ENCODE data around the gene TFPI.

TFPI gene

DNA sequence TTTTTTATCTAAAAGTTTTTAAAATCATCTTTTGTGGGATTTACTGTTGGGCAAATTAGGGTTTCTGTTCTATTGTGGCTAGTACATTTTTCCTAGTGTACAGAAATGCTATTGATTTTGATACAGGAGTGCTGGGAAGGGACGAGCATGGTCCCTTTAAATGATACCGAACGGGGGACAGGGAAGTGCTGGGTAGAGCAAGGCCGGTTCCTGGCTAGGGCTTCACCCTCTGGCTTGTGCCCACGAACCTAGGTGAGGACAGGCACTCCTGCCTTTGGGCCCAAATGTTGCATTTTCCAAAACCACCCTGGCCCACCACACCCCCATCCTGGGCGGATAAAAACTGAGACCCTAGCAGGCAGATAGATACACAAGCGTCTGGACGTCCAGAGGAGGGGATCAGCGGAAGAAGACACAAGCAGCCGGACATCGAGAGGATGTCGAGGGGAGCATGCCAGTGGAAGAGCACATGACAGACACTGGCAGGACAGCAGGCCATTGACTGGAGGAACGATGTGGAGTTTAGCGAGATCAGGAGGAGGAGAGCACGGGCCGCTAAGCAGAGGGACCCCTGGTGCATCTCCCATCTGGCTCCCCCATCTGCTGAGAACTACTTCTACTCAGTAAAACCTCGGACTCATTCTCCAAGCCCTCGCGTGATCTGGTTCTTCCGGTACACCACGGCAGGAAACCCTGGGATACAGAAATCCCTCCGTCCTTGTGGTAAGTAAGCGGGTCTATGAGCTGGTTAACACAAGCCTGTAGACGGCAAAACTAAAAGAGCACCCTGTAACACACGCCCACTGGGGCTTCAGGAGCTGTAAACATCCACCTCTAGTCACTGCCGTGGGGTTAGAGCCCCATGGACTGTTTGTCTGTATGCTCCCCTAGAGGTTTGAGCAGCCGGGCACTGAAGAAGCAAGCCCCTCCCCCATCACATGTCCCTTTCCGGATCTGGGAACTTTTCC lies 92.7 kb downstream of the TFPI start:
- no peak for DNase-seq

DNA sequence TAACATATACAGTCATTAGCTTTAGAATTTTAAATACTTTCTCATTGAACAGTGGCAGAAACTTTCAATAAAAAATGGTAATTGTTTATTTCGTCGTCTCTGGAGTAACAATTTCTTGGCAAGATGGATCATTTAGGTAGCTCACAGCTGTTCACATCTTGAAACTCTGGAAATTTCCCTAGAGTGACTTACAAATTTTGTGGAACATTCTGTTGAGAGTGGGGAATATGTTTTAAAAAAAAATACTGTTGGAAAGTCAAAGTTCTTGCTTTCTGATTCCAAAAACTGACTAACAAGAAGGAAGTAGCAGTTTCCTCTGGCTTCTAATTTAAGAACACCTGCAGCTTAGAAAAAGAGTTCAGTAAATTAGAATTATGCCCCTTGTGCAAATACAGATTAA lies 95.0 kb downstream of the TFPI start:
- no peak for DNase-seq

DNA sequence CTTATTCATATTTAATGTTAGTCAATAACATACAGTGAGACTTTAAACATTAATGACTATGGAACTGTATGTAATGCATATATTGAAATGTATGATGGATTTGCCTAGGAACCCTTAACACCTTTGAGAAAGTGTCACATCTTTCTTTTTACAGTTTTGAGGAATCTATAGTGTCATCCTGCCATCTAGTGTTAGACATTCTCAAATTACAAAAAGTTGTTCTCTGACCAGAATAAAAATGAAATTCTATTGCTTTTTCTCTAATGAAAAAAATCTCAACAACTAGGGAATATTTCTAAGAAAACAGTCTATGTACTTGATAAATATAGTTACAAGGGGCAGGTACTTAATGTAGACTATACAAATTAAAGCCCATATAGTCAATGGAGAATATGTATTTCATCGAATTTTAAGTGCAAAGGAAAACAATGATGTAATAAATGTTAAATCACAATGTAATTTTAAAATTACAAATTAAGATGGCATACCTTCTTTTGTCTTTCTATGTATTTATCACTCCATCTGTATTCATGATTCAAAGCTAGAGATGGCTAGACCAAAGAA lies 101.1 kb downstream of the TFPI start:
- DNase-seq, result peak in 1 of 2 donors; percentile 48

DNA sequence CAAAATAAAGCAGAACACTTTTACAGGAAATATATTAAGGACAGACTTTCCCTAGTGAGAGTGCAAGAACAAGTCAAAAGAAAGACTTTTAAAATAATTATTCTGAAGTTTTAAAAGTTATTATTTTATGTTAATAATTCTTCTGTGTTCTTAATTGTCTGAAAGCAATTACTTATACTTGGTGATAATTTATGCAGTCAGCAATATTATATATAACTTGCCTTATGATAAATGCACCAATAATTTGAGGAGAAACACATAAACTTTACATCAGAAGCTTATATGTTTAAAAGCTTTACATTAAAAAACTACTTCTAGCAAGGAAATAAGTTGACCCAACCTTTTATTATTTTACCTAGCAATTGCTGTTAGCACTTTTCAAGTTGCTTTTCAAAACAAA lies 102.7 kb downstream of the TFPI start:
- DNase-seq, result no peak

DNA sequence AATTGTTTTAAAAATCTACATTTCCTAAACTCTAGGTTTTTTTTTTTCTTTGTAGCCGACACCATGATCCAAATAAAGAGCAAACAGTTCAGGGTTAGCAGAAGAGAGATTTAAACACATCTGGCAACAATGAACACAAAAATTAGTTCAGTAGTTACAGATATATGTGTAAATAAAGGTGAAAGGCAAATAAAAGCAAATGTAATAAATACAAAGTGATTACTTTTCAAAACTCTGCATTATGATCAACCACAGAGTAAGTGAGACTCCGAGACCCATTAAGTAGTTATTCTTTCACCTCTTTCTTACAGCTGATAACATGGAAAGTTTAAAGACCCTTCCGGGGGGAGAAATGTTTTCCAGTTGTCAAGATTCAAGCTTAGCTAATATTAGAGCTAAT lies 106.9 kb downstream of the TFPI start:
- no peak for DNase-seq

DNA sequence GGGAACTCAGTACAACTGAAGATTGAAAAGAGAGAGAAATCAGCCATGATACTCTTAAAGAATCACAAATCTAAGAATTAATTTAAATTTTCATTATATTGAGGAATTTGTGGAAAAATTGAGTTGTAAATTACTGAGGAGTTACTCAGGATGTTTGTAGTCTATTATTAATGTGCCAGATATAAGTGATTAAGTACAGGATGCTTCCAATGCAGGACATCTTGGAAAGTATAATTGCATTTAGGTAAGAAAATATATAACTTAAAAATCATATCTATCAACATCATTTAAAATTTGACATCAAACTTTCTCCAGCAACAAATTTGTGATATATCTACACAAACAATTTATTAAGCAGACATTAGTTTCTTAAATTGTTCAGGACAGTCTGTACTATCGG lies 107.5 kb downstream of the TFPI start:
- no peak for DNase-seq

DNA sequence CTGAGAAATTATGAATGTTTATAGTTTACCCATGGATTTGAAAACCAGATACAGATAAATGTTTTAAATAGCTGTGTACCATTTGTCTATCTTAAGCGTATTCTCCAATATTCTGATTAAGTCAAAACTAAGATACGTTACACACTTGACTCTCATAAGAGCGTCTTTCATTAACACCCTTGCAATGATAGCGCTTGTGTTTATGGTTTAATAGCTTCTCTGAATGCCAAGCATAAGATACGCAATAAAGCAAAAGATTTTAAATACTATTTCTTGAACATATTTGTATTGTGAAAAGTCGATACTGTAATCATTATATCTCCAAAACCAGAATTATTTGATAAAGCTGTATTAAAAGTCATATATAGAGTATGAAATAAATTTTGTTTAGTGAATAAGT lies 109.2 kb downstream of the TFPI start:
- DNase-seq, result no peak

DNA sequence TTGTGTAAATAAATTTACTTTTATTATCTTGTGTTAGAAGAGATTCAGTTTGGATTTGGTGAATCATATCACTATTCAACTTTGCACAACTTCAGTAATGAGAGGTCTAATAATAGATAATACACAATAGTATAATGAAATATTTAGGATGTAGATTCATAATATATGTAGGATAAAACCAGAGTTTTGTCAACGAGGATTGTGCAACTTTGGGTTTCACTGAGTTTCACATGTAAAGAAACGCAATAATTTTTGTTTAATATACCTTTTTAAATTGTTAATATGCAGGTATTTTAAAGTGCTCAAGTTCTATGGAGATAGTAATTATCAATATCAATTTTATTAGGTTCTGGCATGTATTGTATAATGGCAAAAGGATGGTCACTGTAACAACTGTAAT lies 111.5 kb downstream of the TFPI start:
- DNase-seq, result no peak

DNA sequence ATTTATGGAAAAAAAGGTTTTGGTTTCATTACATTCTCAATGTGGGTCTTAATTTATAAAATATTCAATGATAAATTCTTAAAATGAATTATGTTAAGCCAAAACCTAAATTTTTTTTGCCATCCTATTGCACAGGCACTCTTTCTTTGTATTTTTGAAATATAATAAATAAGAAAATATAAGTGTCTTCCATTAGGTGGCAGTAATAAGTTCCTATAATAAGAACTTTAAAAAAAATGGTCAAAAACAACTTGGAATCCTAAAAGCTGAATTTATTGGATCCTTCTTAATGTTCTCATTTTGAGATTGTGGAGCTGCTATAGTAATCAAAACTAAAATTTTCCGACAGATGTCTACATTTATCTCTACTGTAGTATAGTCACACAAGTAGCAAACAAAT lies 111.9 kb downstream of the TFPI start:
- peak in 1 of 2 donors; percentile 26 for DNase-seq

DNA sequence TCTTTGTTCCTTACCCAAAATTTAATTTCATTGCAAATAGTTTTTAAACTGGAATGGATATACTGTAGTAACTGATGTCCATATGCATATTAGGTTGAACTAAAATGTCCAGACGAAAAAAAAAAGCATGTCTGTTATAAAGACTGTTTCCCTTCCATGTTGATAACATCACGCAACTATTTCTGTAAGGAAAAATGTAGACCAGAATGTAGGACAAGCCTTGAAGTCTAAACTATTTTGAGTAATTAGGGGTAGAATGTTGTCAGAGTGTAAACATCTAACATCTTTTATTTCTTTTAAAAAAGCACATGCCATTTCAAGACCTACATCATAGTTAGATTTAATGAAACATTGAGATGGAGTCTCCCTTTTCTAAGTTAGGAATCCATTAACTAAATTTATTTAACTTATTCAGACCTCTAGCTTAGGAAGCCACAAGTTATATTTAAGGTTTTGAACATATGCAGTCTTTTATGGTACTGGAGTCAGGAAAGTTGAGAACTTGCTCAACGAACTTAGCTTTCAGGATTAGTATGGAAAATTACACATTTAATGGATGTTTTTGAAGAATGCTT lies 114.0 kb downstream of the TFPI start:
- no peak for DNase-seq

DNA sequence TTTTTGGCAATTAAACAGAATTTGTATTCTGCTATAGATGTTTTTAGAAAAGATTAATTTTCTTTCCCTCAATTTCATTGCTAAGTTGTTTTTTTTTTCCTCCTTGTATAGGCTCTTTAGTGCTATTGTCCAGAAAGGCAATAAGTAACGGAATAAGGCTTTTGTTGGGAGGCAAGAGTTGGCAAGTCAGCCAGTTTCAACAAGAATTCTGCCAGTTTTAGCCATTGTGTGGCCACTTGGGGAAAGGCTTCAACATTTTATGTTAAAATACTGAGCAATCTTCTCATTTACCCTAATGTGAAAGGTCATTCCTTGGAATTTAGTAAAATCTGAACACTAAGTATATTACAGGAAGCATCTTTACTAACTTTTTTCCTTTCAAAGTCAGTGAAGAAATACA lies 115.8 kb downstream of the TFPI start:
- DNase-seq, result no peak

DNA sequence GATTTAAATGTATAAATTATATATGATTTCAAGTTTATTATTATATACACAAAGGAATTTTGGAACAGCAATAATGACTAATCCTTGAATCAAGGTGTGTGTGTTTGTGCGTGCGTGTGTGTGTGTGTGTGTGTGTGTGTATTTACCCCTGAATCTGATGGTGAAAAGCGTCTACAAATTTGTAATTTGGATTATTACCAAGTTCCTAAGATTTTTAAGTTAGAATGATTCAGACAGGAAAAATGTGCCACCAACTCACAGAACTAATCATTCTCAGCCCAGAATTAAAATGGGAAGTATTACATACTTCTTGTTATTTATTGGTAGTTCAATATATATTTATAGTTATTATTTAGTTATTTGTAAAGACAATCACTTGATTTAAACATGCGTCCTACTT lies 118.5 kb downstream of the TFPI start:
- DNase-seq, result no peak

DNA sequence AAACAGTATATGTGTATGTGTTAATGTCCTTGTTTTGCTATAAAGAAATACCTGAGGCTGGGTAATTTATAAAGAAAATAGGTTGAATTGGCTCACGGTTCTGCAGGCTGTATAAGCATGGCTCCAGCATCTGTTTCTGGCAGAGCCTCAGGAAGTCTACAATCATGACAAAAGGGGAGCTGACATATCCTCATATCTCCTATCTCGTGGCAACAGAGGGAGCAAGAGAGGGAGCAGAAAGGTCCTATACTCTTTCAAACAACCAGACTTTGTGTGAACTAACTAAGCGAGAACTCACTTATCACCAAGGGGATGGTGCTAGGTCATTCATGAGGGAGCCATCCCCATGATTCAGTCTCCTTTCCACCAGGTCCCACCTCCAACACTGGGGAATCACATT lies 119.2 kb downstream of the TFPI start:
- DNase-seq, result no peak

DNA sequence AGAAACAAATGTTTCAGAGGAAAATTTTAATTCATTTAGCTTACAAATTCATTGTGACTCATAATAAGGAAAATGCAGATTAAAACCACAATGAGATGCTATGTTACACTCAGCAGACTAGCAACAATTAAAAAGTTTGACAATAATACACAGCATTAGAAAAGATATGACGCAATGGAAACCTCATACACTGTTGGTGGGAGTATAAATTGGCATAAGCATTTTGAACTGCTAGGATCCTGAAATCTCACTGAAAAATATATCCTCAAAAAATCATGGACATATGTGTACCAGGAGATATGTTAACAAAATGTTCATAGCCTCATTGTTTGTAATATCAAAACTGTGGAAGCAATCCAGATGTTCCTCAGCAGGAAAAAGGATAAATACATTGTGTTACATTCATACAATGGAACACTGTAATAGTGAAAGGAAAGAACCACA lies 119.9 kb downstream of the TFPI start:
- no peak for DNase-seq

DNA sequence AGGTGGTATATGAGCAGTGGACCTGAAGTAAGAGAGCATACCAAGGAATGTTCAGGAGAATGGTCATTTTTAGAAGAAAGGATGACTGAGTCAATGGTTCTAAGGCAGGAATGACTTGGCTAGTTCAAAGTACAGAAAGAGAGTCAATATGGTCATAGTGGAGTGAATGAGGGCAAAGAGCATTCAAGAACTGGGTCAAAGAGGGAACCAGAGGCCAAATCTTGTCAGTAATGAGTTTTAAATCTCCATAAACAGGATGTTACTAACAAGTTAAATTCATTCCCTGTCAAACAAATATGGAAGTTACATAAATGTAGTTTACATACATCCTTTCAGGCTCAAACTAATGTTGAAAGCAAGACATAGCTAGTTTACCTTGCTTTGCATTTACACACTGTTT lies 122.3 kb downstream of the TFPI start:
- DNase-seq, result no peak

DNA sequence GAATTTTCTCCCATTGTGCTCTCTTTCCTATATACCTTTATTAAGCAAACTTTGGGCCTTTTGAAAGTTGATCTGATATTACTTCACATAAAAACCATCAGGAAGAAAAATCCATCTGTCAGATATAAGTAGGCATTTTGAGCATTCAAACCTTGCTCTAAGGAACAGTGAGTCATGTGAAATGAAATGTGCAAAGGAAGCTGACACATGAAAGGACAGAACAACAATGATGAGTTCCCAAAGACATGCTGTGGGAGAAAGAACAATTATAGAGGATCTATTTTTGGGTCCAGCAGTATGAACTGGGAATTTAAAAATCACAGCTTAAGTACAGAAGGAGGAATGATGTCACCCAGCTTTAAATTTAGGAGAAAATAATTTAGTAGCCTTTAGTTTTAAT lies 124.2 kb downstream of the TFPI start:
- DNase-seq, result no peak

DNA sequence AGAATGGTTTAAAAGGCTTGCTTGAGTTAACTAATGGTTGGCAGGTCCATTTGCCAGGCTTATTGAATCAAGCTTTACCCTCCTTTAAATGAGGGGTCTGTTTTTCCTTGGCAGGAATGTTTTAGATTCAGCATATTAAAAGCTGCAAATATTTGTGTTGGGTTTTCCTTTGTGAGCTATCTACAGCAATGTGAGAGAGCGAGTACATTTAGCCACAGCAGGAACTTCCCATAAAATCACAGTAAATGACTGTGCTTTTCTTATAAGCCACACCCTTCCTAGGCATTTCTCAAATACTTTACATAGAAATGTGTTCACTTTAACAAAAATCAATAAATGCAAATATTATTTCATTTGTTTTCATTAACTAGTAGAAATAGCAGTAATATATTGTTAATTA lies 130.1 kb downstream of the TFPI start:
- DNase-seq, result peak in 1 of 2 donors; percentile 44

DNA sequence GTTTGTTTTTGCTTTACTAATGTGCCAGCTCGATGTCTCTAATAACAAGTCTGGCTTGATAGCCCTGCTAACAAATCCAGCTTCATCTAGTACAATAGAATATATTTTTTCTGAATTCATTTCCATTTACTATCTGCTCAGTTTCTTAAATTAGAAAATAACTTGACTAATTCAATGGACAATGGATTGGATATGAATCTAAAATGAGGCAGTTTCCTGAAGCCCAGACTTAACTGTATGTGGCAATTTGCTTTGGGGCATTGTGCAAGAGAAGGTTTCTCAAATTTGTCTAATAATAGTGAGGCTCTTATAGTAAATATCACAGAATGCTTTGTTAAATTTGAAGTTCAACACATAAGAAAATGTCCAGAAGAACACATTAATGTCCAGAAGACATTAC lies 132.0 kb downstream of the TFPI start:
- DNase-seq, result peak; percentile 45 to 70

DNA sequence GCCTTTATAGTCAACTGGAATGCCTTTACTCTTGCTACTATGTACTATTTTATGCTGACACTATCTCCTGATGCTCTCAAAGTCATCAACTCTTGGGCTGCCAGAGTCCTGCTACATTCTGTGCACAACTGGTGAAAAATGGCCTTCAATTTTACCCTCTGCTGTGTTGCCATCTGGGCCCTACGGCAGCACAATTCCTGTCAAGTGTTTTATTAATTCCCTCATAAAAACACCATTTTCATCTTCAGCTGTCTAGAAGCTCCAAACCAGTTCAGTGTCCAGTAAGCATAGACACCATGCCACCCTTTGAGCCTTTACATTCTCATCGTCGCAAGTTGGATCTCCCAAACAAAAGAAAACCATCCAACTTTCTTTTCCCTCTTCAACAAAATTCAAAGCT lies 132.7 kb downstream of the TFPI start:
- no peak for DNase-seq

DNA sequence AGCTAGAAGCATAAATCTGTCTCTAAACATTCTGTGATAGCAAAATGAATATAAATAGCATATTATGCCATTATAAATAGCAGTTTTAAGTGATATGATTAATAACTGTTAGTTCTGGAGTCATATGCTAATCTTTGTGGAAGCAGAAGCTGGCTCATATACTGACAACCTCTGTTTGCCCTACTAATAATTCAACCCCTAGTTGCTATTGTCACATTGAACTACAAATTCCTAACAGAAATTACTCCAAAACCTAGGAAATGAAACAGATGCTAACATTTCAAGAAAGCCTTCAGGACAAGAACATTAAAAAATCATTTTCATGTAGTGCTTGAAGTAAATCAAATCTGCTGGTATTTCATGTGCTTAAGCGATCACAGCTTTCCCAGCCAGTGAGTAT lies 134.4 kb downstream of the TFPI start:
- no peak for DNase-seq

DNA sequence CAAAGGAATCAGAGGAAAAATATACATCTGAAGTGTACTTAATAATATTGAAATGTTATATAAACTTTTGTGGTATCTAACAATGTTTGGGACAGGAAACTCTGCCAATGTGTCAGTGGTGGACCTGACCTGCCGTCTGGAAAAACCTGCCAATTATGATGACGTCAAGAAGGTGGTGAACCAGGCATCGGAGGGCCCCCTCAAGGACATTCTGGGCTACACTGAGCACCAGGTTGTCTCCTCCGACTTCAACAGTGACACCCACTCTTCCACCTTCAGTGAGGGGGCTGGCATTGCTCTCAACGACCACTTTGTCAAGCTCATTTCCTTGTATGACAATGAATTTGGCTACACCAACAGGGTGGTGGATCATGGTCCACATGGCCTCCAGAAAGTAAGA lies 138.8 kb downstream of the TFPI start:
- DNase-seq, result no peak
